IMR-90 (cell line): ENCODE measurements around the gene NF2.

Experiments used
- CEBPB ChIP-seq: IDR thresholded peaks from 2 replicates; pipeline ENCODE4 v1.6.1; 2012; ENCODE audit warnings: low read depth, low read length, improper control_type of control experiment
- CTCF ChIP-seq: conservative IDR thresholded peaks from 2 replicates; pipeline ENCODE4 v1.5.1; 2012; ENCODE audit warnings: mild to moderate bottlenecking, low read depth, low read length, improper control_type of control experiment
- ELK1 ChIP-seq: fragments of 150-350 bp; IDR thresholded peaks from 2 replicates; pipeline ENCODE4 v1.6.1; 2016; ENCODE audit warnings: low read depth, mild to moderate bottlenecking, low read length, moderate library complexity, borderline replicate concordance
- MXI1 ChIP-seq: IDR thresholded peaks from 2 replicates; pipeline ENCODE4 v1.6.1; 2012; ENCODE audit warnings: low read depth, mild to moderate bottlenecking, low read length, moderate library complexity, borderline replicate concordance
- POLR2A ChIP-seq: IDR thresholded peaks from 2 replicates; pipeline ENCODE4 v1.6.1; 2012; ENCODE audit warnings: mild to moderate bottlenecking, low read depth, low read length
- RCOR1 ChIP-seq: IDR thresholded peaks from 2 replicates; pipeline ENCODE4 v1.6.1; 2012; ENCODE audit warnings: mild to moderate bottlenecking, low read length, improper control_type of control experiment; ENCODE audit not compliant: insufficient replicate concordance
- RFX5 ChIP-seq: IDR thresholded peaks from 2 replicates; pipeline ENCODE4 v1.8.0; 2012; ENCODE audit warnings: low read depth, mild to moderate bottlenecking, low read length, moderate library complexity
- USF2 ChIP-seq: fragments of 150-350 bp; IDR thresholded peaks from 2 replicates; pipeline ENCODE4 v1.6.1; 2017; ENCODE audit warnings: mild to moderate bottlenecking, antibody characterized with exemption, low read length, low read depth

GRCh38 chr22:29690476-29690875 is 87.0 kb downstream of the NF2 start:
- TF ChIP-seq USF2 (no peak), CTCF (no peak), POLR2A (no peak), ELK1 (no peak), RCOR1 (no peak), CEBPB (no peak), RFX5 (no peak), MXI1 (no peak)
